ENCODE measurements around the gene CHKB. TPM values are rescaled to one million over a fixed set of nuclear protein-coding genes. Genes with fewer than 3 reads are reported as not detected.
"Not testable (repeated sequence)": the region's sequence is repeated elsewhere in the genome, so short reads cannot be mapped to it uniquely, and the experiment has no call there.

Gene CHKB
- total RNA-seq, 1 donor from 2014 or later = 47.4 TPM

DNA sequence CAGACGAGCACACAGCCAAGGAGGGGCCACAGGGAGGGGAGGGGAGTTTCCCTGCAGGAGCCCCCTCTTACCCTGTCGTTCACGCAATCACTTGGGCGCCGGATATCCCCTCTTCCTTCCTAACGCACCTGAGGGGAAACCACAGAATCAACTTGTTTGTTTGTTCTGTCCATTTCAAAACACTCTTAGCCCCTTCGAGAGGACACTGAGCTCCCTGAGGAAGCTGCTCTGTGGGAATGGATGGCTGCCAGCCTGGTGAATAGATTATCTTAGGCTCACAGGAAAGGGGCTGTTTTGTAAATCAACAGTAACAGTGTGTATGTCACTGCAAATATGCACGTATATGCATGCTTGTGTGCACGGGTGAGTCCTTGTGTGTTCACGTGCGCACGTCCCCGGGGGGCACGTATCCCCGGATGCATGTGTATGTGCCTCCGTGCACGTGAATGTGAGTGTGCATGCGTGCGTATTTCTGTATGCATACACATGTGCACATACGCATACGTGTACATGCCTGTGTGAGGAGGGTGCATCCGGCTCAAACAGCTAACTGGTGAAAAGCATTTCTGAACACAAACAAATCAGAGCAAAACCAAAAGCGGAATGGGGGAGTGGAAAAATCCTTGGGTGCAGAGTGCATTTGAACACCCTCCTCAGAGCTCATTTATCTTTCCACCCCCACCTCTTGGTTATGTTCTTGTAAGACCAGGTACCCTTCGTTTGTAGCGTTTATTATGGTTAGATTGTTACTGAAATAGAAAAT is 38.1 kb upstream of the CHKB start:
- TF ChIP-seq, protein P1, sequence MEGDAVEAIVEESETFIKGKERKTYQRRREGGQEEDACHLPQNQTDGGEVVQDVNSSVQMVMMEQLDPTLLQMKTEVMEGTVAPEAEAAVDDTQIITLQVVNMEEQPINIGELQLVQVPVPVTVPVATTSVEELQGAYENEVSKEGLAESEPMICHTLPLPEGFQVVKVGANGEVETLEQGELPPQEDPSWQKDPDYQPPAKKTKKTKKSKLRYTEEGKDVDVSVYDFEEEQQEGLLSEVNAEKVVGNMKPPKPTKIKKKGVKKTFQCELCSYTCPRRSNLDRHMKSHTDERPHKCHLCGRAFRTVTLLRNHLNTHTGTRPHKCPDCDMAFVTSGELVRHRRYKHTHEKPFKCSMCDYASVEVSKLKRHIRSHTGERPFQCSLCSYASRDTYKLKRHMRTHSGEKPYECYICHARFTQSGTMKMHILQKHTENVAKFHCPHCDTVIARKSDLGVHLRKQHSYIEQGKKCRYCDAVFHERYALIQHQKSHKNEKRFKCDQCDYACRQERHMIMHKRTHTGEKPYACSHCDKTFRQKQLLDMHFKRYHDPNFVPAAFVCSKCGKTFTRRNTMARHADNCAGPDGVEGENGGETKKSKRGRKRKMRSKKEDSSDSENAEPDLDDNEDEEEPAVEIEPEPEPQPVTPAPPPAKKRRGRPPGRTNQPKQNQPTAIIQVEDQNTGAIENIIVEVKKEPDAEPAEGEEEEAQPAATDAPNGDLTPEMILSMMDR (IDR thresholded peaks at IDR 0.05) = peak; percentile 50
- Mint-ChIP-seq H3K4me1 (ENCODE audit: low read depth) (peaks cover 24% of the 10 kb centered on the region), H3K36me3 (ENCODE audit: low read depth) (no peaks in the 10 kb centered on the region), H3K4me3 (ENCODE audit: unreplicated experiment) (peak overlapping the region; percentile 45), H3K9me3 (ENCODE audit: low read depth) (no peaks in the 10 kb centered on the region), H3K27ac (ENCODE audit: unreplicated experiment) (peak overlapping the region; percentile 32), H3K27me3 (ENCODE audit: low read depth) (peaks cover 7% of the 10 kb centered on the region)
- DNase-seq (ENCODE audit: low spot score) = no peak

DNA sequence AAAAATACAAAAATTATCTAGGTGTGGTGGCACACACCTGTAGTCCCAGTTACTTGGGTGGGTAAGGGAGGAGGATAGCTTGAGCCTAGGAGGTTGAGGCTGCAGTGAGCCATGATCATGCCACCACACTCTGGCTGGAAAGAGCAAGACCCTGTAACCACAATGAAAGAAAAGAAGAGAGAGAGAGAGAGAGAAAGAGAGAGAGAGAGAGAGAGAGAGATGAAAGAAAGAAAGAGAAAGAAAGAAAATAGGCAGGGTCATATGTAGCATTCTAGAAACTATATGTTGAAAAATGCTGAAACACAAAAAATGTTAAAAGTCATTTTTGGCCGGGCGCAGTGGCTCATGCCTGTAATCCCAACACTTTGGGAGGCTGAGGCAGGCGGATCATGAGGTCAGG is 31.6 kb upstream of the CHKB start:
- H3K4me3 Mint-ChIP-seq (ENCODE audit: unreplicated experiment) = not testable (repeated sequence)

DNA sequence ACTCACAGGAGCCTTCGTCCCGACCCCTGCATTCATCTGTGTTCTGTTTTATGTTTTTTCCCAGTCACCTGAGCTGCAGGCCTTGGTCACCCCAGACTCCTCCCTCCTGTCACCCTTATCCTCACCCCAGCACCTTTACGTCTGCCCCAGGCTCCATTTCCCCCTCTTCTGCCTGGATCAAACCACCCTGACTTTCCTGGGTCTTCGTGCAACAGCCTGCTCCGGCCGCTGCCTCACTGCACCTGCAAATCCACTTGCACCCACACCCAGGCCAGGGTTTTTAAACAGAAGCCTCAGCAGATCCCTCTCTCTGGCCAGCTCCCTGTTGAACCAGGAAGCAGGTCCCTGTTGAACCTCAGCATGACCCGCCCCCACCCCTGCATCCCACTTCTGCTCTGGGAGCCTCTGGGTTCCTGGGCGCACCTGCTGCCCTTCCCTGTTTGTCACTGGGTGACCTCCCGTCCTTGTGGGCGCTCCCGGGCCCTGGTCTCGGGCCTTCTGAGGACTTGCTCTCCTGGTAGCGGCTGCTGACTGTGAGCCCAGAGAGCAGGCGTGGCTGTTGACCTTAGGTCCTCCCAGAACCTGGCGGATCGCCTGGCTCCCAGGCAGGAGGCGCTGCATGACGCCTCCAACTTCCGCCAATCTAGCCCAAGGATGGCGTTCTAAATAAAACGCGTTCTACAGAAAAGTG is 30.8 kb upstream of the CHKB start:
- no peak for DNase-seq (ENCODE audit: low spot score)
- no peaks in the 10 kb centered on the region for H3K36me3 Mint-ChIP-seq (ENCODE audit: low read depth)
- no peaks in the 10 kb centered on the region for H3K4me1 Mint-ChIP-seq (ENCODE audit: low read depth)
- TF ChIP-seq, protein P1 (IDR thresholded peaks at IDR 0.05) = no peak
- peaks cover 13% of the 10 kb centered on the region for H3K27me3 Mint-ChIP-seq (ENCODE audit: low read depth)
- H3K4me3 Mint-ChIP-seq (ENCODE audit: unreplicated experiment) = no peak overlapping the region
- no peak overlapping the region for H3K27ac Mint-ChIP-seq (ENCODE audit: unreplicated experiment)
- no peaks in the 10 kb centered on the region for H3K9me3 Mint-ChIP-seq (ENCODE audit: low read depth)

More for the DNA sequence above, 31.6 kb upstream of the CHKB start:
- not testable (repeated sequence) for H3K9me3 Mint-ChIP-seq (ENCODE audit: low read depth); H3K36me3 Mint-ChIP-seq (ENCODE audit: low read depth); DNase-seq (ENCODE audit: low spot score); H3K4me1 Mint-ChIP-seq (ENCODE audit: low read depth); H3K27ac Mint-ChIP-seq (ENCODE audit: unreplicated experiment)
- H3K27me3 Mint-ChIP-seq (ENCODE audit: low read depth) = peaks cover 15% of the 10 kb centered on the region

DNA sequence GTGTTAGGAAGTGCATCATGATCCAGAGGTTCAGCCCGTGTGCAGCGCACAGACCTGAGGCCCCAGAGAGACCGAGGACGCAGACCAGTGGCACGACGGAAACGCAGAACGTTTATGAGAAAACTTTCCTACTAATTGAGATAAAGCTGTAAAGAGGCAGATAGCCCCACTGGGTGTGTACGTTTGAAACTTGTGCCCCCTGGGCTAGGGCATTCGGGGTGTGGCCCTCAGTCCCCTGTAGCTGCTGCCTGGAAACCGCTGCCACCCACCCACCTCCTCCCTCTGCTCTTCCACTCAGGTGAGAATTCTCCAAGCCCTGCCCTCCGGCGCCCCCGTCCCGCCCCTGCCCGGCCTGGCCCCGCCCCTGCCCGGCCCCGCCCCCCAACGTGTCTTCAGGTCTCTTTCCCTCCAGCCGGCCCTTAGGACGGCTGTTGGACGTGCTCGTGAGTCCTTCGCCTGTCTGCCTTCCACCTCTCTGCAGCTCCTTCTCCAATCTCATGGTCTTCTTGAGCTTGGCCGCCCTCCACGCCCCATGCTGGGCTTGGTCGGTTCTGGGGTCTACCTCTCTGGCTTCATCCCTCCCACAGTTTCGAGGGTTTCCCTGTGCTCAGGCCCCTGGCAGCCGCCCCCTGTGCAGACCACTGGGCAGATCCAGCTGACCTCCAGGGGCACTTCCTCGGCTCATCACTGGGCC is 30.0 kb upstream of the CHKB start:
- Mint-ChIP-seq H3K4me1 (ENCODE audit: low read depth) (no peaks in the 10 kb centered on the region), H3K27ac (ENCODE audit: unreplicated experiment) (peak overlapping the region; percentile 36), H3K4me3 (ENCODE audit: unreplicated experiment) (no peak overlapping the region), H3K27me3 (ENCODE audit: low read depth) (peaks cover 11% of the 10 kb centered on the region), H3K36me3 (ENCODE audit: low read depth) (no peaks in the 10 kb centered on the region), H3K9me3 (ENCODE audit: low read depth) (no peaks in the 10 kb centered on the region)
- no peak for DNase-seq (ENCODE audit: low spot score)
- TF ChIP-seq, protein P1 (IDR thresholded peaks at IDR 0.05) = no peak

DNA sequence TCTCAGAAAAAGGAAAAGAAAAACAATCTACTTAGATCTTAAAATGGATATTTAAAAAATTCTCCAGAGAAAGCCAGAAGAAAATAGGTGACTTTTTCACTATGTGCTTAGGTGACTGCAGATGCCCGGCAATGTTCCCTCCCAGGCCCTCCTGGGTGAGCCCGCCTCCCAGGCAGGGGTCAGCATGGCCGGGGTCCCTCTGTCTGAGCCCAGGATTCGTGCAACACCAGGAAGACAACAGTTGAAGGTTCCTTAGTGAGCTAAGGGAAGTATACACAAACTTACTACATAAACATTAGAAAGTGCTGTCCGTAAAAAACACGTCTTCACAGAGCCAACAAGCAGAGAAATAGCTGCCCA is 29.5 kb upstream of the CHKB start:
- Mint-ChIP-seq H3K4me1 (ENCODE audit: low read depth) (no peaks in the 10 kb centered on the region), H3K27ac (ENCODE audit: unreplicated experiment) (no peak overlapping the region), H3K27me3 (ENCODE audit: low read depth) (peaks cover 9% of the 10 kb centered on the region), H3K36me3 (ENCODE audit: low read depth) (no peaks in the 10 kb centered on the region), H3K9me3 (ENCODE audit: low read depth) (no peaks in the 10 kb centered on the region), H3K4me3 (ENCODE audit: unreplicated experiment) (no peak overlapping the region)
- no peak for DNase-seq (ENCODE audit: low spot score)
- TF ChIP-seq, protein P1 (IDR thresholded peaks at IDR 0.05) = no peak

All from chondrocyte (in vitro differentiated cells).